BJ (cell line): ENCODE measurements around the gene ORM2. TPM values are rescaled to one million over a fixed set of nuclear protein-coding genes. Genes with fewer than 3 reads are reported as not detected.
A peak's percentile ranks its signal among the peaks of the same experiment; 100 is the strongest.
"Not testable (repeated sequence)": the region's sequence is repeated elsewhere in the genome, so short reads cannot be mapped to it uniquely, and the experiment has no call there.

Experiments
- CTCF ChIA-PET: fragments of 350-600 bp; formaldehyde crosslinking; extraction: SDS; loops from one replicate; lab custom pipeline; 2021; ENCODE audit warnings: antibody characterized with exemption, inconsistent platforms; lab: Yijun Ruan, JAX
- POLR2A ChIA-PET: fragments of 300-600 bp; sonication (Branson Sonifier 250); formaldehyde crosslinking; extraction: SDS; loops from one replicate; lab custom pipeline; 2021; ENCODE audit warnings: antibody characterized with exemption; lab: Charles Lee
- DNase-seq: peaks from one replicate; pipeline ENCODE4 v3.0.0-alpha.2; 2011; ENCODE audit warnings: low read depth
- H3K27me3 ChIP-seq: 2 replicates; pipeline ENCODE4 v1.6.0; 2011; ENCODE audit warnings: low read length; ENCODE audit not compliant: control insufficient read depth, insufficient read depth
- H3K36me3 ChIP-seq: 2 replicates; pipeline ENCODE4 v1.5.1; 2011; ENCODE audit warnings: low read length; ENCODE audit not compliant: control insufficient read depth, insufficient read depth
- H3K4me3 ChIP-seq: 2 replicates; pipeline ENCODE4 v1.5.1; 2011; ENCODE audit warnings: low read depth, mild to moderate bottlenecking, control low read depth, low read length
- CTCF ChIP-seq: IDR thresholded peaks from 2 replicates; pipeline ENCODE4 v1.5.1; 2011; ENCODE audit warnings: low read depth, mild to moderate bottlenecking, control low read depth, inconsistent platforms, low read length, moderate library complexity; ENCODE audit not compliant: insufficient read depth
- polyA minus RNA-seq: library from RNA; depleted of rRNA, polyadenylated mRNA; stranded (reverse); fragments of >200 nt; gene quantifications from 2 replicates; pipeline ENCODE4 v1.2.3, GENCODE V29; 2011; rRNA and poly(A)+ RNA removed
- polyA plus RNA-seq: library from polyadenylated mRNA; depleted of rRNA; stranded (reverse); fragments of >200 nt; gene quantifications from 2 replicates; pipeline ENCODE4 v1.2.3, GENCODE V29; 2011; rRNA removed

The ORM2 gene
- not detected in 2 replicates for polyA plus RNA-seq
- polyA minus RNA-seq, result not detected in 2 replicates

- DNase-seq, CTCF ChIA-PET, H3K27me3 ChIP-seq, H3K36me3 ChIP-seq, POLR2A ChIA-PET, H3K4me3 ChIP-seq: not testable (repeated sequence)
These were observed at the start of gene ORM2 for GRCh38 chr9:114329625-114330022. Gene ORM2, plus strand, starts transcription at chr9:114329869. Its CDS starts 36 bp downstream, at chr9:114329905.

- POLR2A ChIA-PET, result no interaction called here
- Histone ChIP-seq H3K4me3 (no peak overlapping the region), H3K36me3 (peaks cover 3% of the 10 kb centered on the region; the same call in 1 of the 2 replicates), H3K27me3 (no peaks in the 10 kb centered on the region)
- no peak for TF ChIP-seq CTCF
- DNase-seq, result peak; percentile 42
- CTCF ChIA-PET, result interaction anchor here (1.1 to 1.5 kb wide), 3 partner anchors 9 to 16 kb away, joined by 4 to 7 read pairs (median 4); no protein-coding TSS in a partner anchor
These were observed 48.8 kb upstream of the ORM2 start for GRCh38 chr9:114280636-114281472.

- ChIA-PET CTCF (interaction anchor here (1.5 kb wide), 1 partner anchor 9 kb away, joined by 7 read pairs; no protein-coding TSS in a partner anchor), POLR2A (interaction anchor here (0.6 kb wide), 1 partner anchor 24 kb away, joined by 3 read pairs; no protein-coding TSS in a partner anchor)
- no peak for DNase-seq
- Histone ChIP-seq H3K4me3 (no peak overlapping the region), H3K36me3 (peaks cover 3% of the 10 kb centered on the region; the same call in 1 of the 2 replicates), H3K27me3 (no peaks in the 10 kb centered on the region)
- no peak for TF ChIP-seq CTCF
These were observed 48.1 kb upstream of the ORM2 start for GRCh38 chr9:114281473-114282103.

GRCh38 chr9:114282104-114282485 is 47.6 kb upstream of the ORM2 start:
- CTCF ChIA-PET, result interaction anchor here (7.3 kb wide), 1 partner anchor 126 kb away, joined by 47 read pairs; the partner anchor contains the start of gene COL27A1
- Histone ChIP-seq H3K4me3 (no peak overlapping the region), H3K36me3 (peaks cover 3% of the 10 kb centered on the region; the same call in 1 of the 2 replicates), H3K27me3 (no peaks in the 10 kb centered on the region)
- POLR2A ChIA-PET, result interaction anchor here (0.6 kb wide), 1 partner anchor 24 kb away, joined by 3 read pairs; no protein-coding TSS in a partner anchor
- TF ChIP-seq CTCF, result no peak
- no peak for DNase-seq

GRCh38 chr9:114282507-114282906 is 47.2 kb upstream of the ORM2 start:
- ChIA-PET CTCF (interaction anchor here (0.6 to 7.3 kb wide), 3 partner anchors 126 to 1380 kb away, joined by 3 to 47 read pairs (median 3); partner anchors contain the start of gene COL27A1), POLR2A (no interaction called here)
- no peak for TF ChIP-seq CTCF
- Histone ChIP-seq H3K4me3 (no peak overlapping the region), H3K27me3 (no peaks in the 10 kb centered on the region), H3K36me3 (peaks cover 5% of the 10 kb centered on the region; the same call in 1 of the 2 replicates)
- DNase-seq, result no peak
